ENCODE data around the gene DGAT2. TPM values are rescaled to one million over a fixed set of nuclear protein-coding genes. Genes with fewer than 3 reads are reported as not detected.

DGAT2 gene
- total RNA-seq, 1 donor from 2014 or later, result 1.3 TPM

DNA sequence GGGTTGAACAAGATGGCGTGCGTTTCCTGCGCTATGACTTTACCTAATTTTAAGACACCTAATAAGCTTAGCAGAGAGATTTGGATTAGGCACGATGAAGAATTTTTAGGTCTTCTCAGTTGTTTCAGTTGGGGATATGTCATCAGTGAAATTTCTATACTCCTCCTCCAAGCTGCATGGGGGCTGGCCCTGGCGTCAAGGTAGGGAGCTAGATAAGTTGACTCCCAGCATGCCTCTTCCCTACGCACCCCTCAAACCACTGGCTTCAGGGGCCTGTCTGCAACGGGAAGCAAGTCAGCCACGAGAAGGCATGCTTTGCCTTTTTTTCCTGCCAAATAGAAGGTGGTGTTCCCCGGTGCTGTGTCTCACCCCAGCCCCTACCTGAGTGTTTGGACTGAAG lies 13.3 kb downstream of the DGAT2 start:
- Mint-ChIP-seq H3K4me3 (ENCODE audit: unreplicated experiment) (no peak overlapping the region), H3K36me3 (ENCODE audit: low read depth) (no peaks in the 10 kb centered on the region), H3K27ac (ENCODE audit: unreplicated experiment) (no peak overlapping the region), H3K4me1 (ENCODE audit: low read depth) (no peaks in the 10 kb centered on the region), H3K27me3 (ENCODE audit: low read depth) (no peaks in the 10 kb centered on the region), H3K9me3 (ENCODE audit: low read depth) (no peaks in the 10 kb centered on the region)
- TF ChIP-seq, protein P1, sequence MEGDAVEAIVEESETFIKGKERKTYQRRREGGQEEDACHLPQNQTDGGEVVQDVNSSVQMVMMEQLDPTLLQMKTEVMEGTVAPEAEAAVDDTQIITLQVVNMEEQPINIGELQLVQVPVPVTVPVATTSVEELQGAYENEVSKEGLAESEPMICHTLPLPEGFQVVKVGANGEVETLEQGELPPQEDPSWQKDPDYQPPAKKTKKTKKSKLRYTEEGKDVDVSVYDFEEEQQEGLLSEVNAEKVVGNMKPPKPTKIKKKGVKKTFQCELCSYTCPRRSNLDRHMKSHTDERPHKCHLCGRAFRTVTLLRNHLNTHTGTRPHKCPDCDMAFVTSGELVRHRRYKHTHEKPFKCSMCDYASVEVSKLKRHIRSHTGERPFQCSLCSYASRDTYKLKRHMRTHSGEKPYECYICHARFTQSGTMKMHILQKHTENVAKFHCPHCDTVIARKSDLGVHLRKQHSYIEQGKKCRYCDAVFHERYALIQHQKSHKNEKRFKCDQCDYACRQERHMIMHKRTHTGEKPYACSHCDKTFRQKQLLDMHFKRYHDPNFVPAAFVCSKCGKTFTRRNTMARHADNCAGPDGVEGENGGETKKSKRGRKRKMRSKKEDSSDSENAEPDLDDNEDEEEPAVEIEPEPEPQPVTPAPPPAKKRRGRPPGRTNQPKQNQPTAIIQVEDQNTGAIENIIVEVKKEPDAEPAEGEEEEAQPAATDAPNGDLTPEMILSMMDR (IDR thresholded peaks at IDR 0.05), result no peak
- DNase-seq (ENCODE audit: low spot score), result no peak

DNA sequence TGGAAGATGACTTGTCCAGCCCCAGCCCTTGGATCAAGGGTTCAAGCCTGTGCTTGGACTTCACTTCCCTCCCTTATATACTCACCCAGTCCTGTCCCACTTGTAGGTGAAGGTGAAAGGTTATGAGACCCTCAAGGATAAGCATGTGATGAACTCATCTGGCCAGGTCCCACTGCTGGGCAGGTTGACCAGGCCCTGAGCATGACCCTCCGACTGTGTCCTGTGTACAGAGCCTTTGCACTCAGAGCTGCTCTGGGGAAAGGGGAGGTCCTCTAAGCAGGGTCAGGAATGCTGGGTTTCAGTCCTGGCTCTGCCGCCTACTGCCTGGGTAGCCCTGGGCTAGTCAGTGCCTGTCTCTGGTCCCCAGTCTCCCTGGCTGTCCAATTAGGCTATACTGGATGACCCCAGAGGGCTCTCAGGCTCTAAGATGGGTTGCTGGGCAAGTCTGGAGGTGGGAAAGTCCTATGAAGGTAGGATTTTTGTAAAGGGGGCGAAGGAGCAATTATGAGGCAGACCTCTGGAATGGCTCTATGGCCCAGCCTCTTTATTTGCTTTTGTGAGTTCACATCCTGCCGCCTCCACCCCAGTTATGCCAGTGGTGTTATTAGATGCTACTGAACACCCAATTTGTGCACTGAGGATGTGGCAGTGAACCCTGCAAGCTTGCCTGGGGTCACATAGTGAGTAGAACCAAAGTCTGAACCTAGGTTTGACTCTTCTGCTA lies 14.1 kb downstream of the DGAT2 start:
- DNase-seq (ENCODE audit: low spot score), result no peak

DNA sequence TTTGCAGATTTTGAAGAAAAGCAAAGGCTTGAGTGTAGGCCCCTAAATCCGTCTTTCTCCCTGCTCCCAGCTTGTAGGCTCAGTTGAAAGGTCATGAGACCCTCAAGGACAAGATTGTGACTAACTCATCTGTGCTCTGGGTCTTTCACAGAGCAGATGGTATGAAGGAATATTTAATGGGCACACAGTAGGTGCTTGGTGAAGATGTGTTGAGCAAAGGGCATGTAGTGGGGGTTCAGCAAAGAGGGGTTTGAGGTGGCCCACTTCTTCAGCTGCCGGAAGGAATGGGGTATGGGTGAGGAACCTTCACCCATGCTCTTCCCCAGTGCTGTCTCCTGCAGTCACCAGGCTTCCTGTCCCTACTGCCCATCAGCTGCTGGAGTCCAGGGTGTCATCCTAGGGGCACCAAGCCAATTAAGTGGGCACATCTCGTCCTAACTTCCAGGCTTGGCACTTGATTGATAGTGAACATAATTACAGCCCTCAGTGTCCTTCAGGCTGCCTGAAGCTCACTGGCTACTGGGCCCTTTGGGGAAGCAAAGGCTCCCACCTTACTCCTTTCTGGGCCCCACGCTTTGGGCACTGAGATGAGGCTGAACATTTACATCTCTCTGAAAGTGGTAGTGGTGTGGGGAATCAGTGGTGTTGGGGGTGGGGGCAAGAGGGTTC lies 15.0 kb downstream of the DGAT2 start:
- TF ChIP-seq, protein P1 (IDR thresholded peaks at IDR 0.05), result no peak

More for the DNA sequence above, 14.1 kb downstream of the DGAT2 start:
- no peaks in the 10 kb centered on the region for H3K27me3 Mint-ChIP-seq (ENCODE audit: low read depth)
- H3K4me1 Mint-ChIP-seq (ENCODE audit: low read depth), result no peaks in the 10 kb centered on the region
- H3K27ac Mint-ChIP-seq (ENCODE audit: unreplicated experiment), result no peak overlapping the region
- H3K4me3 Mint-ChIP-seq (ENCODE audit: unreplicated experiment), result no peak overlapping the region
- H3K9me3 Mint-ChIP-seq (ENCODE audit: low read depth), result no peaks in the 10 kb centered on the region
- TF ChIP-seq, protein P1 (IDR thresholded peaks at IDR 0.05), result no peak
- H3K36me3 Mint-ChIP-seq (ENCODE audit: low read depth), result no peaks in the 10 kb centered on the region

DNA sequence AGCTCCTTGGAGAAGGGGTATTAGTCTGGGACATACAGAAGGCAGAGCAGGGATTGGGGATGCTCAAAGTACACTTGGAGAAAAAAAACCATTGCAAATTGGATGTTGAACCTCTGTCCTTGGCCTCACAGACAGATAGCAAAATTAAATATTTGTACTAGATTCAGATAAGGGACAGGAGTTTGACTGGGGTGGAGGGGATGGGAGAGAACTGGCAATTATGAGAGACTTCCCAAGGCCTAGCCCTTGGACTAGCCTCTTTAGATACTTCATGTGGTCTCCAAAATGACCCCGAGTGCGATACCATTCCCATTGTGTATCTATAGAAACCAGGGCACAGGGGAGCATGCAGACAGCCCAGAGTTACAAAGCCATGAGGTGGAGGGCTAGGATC lies 15.5 kb downstream of the DGAT2 start:
- DNase-seq (ENCODE audit: low spot score), result no peak
- no peaks in the 10 kb centered on the region for H3K9me3 Mint-ChIP-seq (ENCODE audit: low read depth)
- no peaks in the 10 kb centered on the region for H3K36me3 Mint-ChIP-seq (ENCODE audit: low read depth)

More for the DNA sequence above, 15.0 kb downstream of the DGAT2 start:
- Mint-ChIP-seq H3K27me3 (ENCODE audit: low read depth) (no peaks in the 10 kb centered on the region), H3K9me3 (ENCODE audit: low read depth) (no peaks in the 10 kb centered on the region), H3K4me3 (ENCODE audit: unreplicated experiment) (no peak overlapping the region), H3K27ac (ENCODE audit: unreplicated experiment) (no peak overlapping the region), H3K36me3 (ENCODE audit: low read depth) (no peaks in the 10 kb centered on the region), H3K4me1 (ENCODE audit: low read depth) (no peaks in the 10 kb centered on the region)
- no peak for DNase-seq (ENCODE audit: low spot score)

DNA sequence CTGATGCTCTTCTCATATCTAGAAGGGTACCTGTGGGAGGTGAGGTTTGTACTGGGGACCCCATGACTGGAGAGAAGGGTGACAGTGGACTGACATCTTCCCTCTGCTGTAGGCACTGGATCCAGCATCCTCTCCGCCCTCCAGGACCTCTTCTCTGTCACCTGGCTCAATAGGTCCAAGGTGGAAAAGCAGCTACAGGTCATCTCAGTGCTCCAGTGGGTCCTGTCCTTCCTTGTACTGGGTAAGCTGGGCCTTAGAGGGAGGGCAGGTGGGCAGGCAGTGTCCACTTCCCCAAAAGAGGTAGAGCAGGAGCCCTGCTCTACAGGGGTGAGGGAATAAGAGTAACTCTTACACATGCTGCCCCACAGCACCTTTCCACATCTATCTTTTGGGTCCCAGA lies 15.9 kb downstream of the DGAT2 start:
- H3K27ac Mint-ChIP-seq (ENCODE audit: unreplicated experiment), result no peak overlapping the region
- H3K4me1 Mint-ChIP-seq (ENCODE audit: low read depth), result no peaks in the 10 kb centered on the region
- H3K9me3 Mint-ChIP-seq (ENCODE audit: low read depth), result no peaks in the 10 kb centered on the region
- H3K27me3 Mint-ChIP-seq (ENCODE audit: low read depth), result no peaks in the 10 kb centered on the region
- DNase-seq (ENCODE audit: low spot score), result no peak
- no peaks in the 10 kb centered on the region for H3K36me3 Mint-ChIP-seq (ENCODE audit: low read depth)
- TF ChIP-seq, protein P1 (IDR thresholded peaks at IDR 0.05), result no peak
- no peak overlapping the region for H3K4me3 Mint-ChIP-seq (ENCODE audit: unreplicated experiment)

More for the DNA sequence above, 15.5 kb downstream of the DGAT2 start:
- Mint-ChIP-seq H3K4me3 (ENCODE audit: unreplicated experiment) (no peak overlapping the region), H3K27me3 (ENCODE audit: low read depth) (no peaks in the 10 kb centered on the region), H3K4me1 (ENCODE audit: low read depth) (no peaks in the 10 kb centered on the region), H3K27ac (ENCODE audit: unreplicated experiment) (no peak overlapping the region)
- TF ChIP-seq, protein P1 (IDR thresholded peaks at IDR 0.05), result no peak

Data from chondrocyte (in vitro differentiated cells).